GM23248 (cell line): Measurements from ENCODE around the gene CMIP. TPM values are rescaled to one million over a fixed set of nuclear protein-coding genes. Genes with fewer than 3 reads are reported as not detected.

Experiments used
- DNase-seq: peaks from one replicate; pipeline ENCODE4 v3.0.0-alpha.2; 2015
- H2AFZ ChIP-seq: fragments of 200-600 bp; sonication (generic); 2 replicates; pipeline ENCODE4 v1.6.1; 2016; ENCODE audit warnings: antibody characterized with exemption
- H3F3A ChIP-seq: fragments of 200-600 bp; sonication (generic); 2 replicates; pipeline ENCODE4 v1.6.1; 2016; ENCODE audit warnings: mild to moderate bottlenecking, antibody characterized with exemption, mixed run types; ENCODE audit not compliant: insufficient read depth
- H3K27ac ChIP-seq: fragments of 200-600 bp; sonication (generic); 2 replicates; pipeline ENCODE4 v1.5.1; 2016; ENCODE audit warnings: mild to moderate bottlenecking
- H3K27me3 ChIP-seq: fragments of 200-600 bp; sonication (generic); replicated peaks from 2 replicates; pipeline ENCODE4 v1.6.1; 2016; ENCODE audit warnings: mild to moderate bottlenecking; ENCODE audit not compliant: insufficient read depth
- H3K36me3 ChIP-seq: fragments of 200-600 bp; sonication (generic); 2 replicates; pipeline ENCODE4 v1.6.1; 2016; ENCODE audit warnings: low read depth, mild to moderate bottlenecking
- H3K4me1 ChIP-seq: fragments of 200-600 bp; sonication (generic); 2 replicates; pipeline ENCODE4 v1.6.1; 2016; ENCODE audit warnings: mild to moderate bottlenecking; ENCODE audit not compliant: insufficient read depth
- H3K4me2 ChIP-seq: fragments of 200-600 bp; sonication (generic); one replicate; pipeline ENCODE4 v1.6.1; 2016; ENCODE audit warnings: mild to moderate bottlenecking; ENCODE audit not compliant: unreplicated experiment
- H3K4me3 ChIP-seq: fragments of 200-600 bp; sonication (generic); 2 replicates; pipeline ENCODE4 v1.5.1; 2016; ENCODE audit warnings: mild to moderate bottlenecking
- H3K79me2 ChIP-seq: fragments of 200-600 bp; sonication (generic); 2 replicates; pipeline ENCODE4 v1.6.1; 2016; ENCODE audit warnings: mild to moderate bottlenecking; ENCODE audit not compliant: insufficient read depth
- H3K9ac ChIP-seq: fragments of 200-600 bp; sonication (generic); 2 replicates; pipeline ENCODE4 v1.6.1; 2016; ENCODE audit warnings: mild to moderate bottlenecking
- H3K9me2 ChIP-seq: fragments of 200-600 bp; sonication (generic); 2 replicates; pipeline ENCODE4 v1.6.1; 2016; ENCODE audit warnings: mixed run types, mild to moderate bottlenecking, moderate library complexity; ENCODE audit not compliant: insufficient read depth
- H3K9me3 ChIP-seq: fragments of 200-600 bp; sonication (generic); one replicate; pipeline ENCODE4 v1.6.1; 2017; ENCODE audit warnings: low read depth
- H4K20me1 ChIP-seq: fragments of 200-600 bp; sonication (generic); 2 replicates; pipeline ENCODE4 v1.6.0; 2016; ENCODE audit not compliant: insufficient read depth
- EZH2 ChIP-seq: fragments of 200-600 bp; sonication (generic); IDR thresholded peaks from 2 replicates; pipeline ENCODE4 v1.6.1; 2018; ENCODE audit warnings: antibody characterized with exemption, mild to moderate bottlenecking; ENCODE audit not compliant: insufficient read depth, poor library complexity, severe bottlenecking
- EZH2phosphoT487 ChIP-seq: fragments of 200-600 bp; sonication (generic); IDR thresholded peaks from 2 replicates; pipeline ENCODE4 v1.6.1; 2018; ENCODE audit warnings: antibody characterized with exemption, moderate library complexity, mild to moderate bottlenecking, low read depth; ENCODE audit not compliant: insufficient read depth
- WGBS, 2 experiments: methylation state at CpG; one replicate each; pipeline ENCODE4 v1.1.6; 2015 to 2017; ENCODE audit warnings: low lambda C conversion rate in 2 of 2, low coverage in 1 of 2; ENCODE audit errors: missing lambda C conversion rate in 2 of 2; 5-methylcytosine and 5-hydroxymethylcytosine counted together
- in situ Hi-C: fragments of 300-500 bp; cut with MboI; formaldehyde crosslinking; loops from 2 replicates; pipeline ENCODE4 v1.15.0; 2020
- polyA plus RNA-seq: library from polyadenylated mRNA; unstranded; fragments of >200 nt; fragmentation: Nextera tagmentation; extraction: Ambion mirVana; gene quantifications from 2 replicates; pipeline ENCODE4 v1.2.1, GENCODE V29; 2016
- total RNA-seq: library from RNA; depleted of rRNA; stranded (reverse); fragments of >200 nt; shearing (Covaris generic); gene quantifications from 2 replicates; pipeline ENCODE4 v1.2.3, GENCODE V29; 2014

CMIP gene
- total and polyA plus RNA-seq, 2 experiments from 2014 or later, result 1.5 to 9.5 TPM

DNA sequence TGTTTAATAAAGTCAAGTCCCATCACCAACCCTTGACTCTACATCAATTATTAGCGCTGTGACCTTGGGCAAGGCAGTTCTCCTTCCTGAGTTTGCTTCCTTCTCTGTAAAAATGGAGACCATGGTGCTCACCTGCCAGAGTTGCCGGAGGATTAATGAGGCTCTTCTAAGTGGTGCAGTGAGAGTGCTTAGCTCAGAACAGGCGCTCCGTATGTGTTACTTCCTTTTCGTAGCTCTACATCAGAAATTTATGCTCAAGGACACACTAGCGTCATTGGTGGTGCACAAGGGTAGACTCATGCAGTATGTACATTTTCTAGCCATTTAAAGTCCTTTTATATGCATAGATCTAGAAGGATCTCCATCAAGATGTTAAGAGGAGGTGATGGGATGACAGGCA lies 17.4 kb upstream of the CMIP start:
- H3K27me3 ChIP-seq, result no peaks in the 10 kb centered on the region
- no peak overlapping the region for H2AFZ ChIP-seq
- 79 to 81% methylated on average over 6 of the region's 6 CpGs for WGBS, 2 experiments
- H3K9me2 ChIP-seq, result no peaks in the 10 kb centered on the region
- H3K4me3 ChIP-seq, result no peak overlapping the region
- H3K9me3 ChIP-seq, result no peaks in the 10 kb centered on the region
- peaks cover 13% of the 10 kb centered on the region for H3K4me1 ChIP-seq
- H3F3A ChIP-seq, result peaks cover 13% of the 10 kb centered on the region; the same call in 1 of the 2 replicates
- in situ Hi-C loops, result no loop called here
- no peak for DNase-seq
- no peak overlapping the region for H3K9ac ChIP-seq
- no peaks in the 10 kb centered on the region for H4K20me1 ChIP-seq
- TF ChIP-seq EZH2phosphoT487, result no peak
- no peak for TF ChIP-seq EZH2
- H3K36me3 ChIP-seq, result no peaks in the 10 kb centered on the region
- no peak overlapping the region for H3K4me2 ChIP-seq
- H3K79me2 ChIP-seq, result no peaks in the 10 kb centered on the region
- no peak overlapping the region for H3K27ac ChIP-seq

DNA sequence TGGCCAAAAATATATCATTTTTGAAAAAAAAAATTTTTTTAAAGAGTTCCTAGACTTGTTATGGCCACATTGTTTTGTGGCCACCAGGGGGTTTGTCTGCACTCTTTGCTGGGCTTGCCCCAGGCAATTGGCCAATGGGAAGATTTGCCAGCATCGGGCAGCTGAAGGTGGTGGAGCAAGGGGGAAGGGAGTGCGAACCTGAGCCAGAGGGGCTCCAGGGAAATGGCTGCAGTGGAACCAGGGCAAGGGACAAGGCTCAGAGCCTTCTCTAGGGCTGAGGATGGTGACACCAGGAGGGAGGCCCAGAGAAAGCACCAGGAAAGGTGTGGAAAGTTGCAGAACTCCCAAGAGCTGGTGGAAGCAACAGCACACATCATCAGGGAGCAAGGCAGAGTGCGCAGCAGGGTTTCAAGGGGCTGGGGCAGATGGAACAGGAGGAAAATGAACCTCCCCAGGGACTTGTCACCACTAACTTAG lies 15.5 kb upstream of the CMIP start:
- Histone ChIP-seq H3K27me3 (no peaks in the 10 kb centered on the region), H3K4me1 (peaks cover 15% of the 10 kb centered on the region), H2AFZ (no peak overlapping the region), H3K4me2 (no peak overlapping the region), H3K9ac (no peak overlapping the region), H3K4me3 (no peak overlapping the region), H4K20me1 (no peaks in the 10 kb centered on the region), H3F3A (peaks cover 13% of the 10 kb centered on the region; the same call in 1 of the 2 replicates), H3K9me2 (no peaks in the 10 kb centered on the region), H3K9me3 (no peaks in the 10 kb centered on the region), H3K27ac (no peak overlapping the region), H3K79me2 (no peaks in the 10 kb centered on the region), H3K36me3 (no peaks in the 10 kb centered on the region)
- in situ Hi-C loops, result no loop called here
- TF ChIP-seq EZH2 (no peak), EZH2phosphoT487 (no peak)
- DNase-seq, result peak; percentile 69
- WGBS, 2 experiments, result 31 to 34% methylated on average over 3 of the region's 3 CpGs

DNA sequence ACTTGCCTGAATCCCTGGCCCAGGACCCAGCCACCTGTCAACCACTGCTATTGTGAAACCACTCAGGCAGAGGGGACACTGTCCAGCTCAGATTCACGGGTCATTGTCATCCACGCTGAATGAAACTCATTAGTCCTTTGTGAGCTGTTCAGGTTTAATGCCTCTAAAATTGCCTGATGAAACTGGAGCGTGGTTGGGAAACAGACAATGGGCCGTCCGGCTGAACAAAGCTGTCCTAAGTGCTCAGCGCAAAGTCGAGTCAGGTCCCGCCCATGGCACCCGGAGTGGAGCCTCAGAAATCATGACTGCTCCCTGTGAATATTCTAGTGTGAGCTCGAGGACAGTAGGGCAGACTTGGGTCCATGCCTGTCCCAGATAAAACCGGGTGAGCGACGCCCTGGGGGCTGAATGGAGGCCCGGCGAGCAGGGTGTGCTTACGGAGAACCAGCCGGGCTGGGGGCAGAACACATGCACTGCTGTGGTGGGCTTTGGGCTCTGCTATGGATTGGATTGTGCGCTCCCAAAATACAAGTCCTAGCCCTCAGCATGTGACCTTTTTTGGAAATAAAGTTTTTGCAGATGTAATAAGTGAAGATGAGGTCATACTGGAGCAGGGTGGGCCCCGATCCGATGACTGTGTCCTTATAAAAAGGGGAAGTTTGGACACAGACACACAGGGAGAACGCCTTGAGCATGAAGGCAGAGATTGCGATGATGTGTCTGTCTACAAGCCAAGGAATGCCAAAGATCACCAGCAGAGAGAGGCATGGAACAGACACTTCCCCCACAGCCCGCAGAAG lies 12.9 kb upstream of the CMIP start:
- peak; percentile 94 for DNase-seq
- H2AFZ ChIP-seq, result peak overlapping the region; percentile 71
- 31 to 36% methylated on average over 23 of the region's 23 CpGs for whole genome bisulfite sequencing, 2 experiments
- H3K9ac ChIP-seq, result peak overlapping the region; percentile 69
- H3F3A ChIP-seq, result peaks cover 13% of the 10 kb centered on the region; the same call in 1 of the 2 replicates
- H3K9me2 ChIP-seq, result no peaks in the 10 kb centered on the region
- H3K36me3 ChIP-seq, result no peaks in the 10 kb centered on the region
- H3K9me3 ChIP-seq, result no peaks in the 10 kb centered on the region
- in situ Hi-C loops, result no loop called here
- no peaks in the 10 kb centered on the region for H3K27me3 ChIP-seq
- peaks cover 15% of the 10 kb centered on the region for H3K4me1 ChIP-seq
- no peak for TF ChIP-seq EZH2phosphoT487
- H3K79me2 ChIP-seq, result no peaks in the 10 kb centered on the region
- peak overlapping the region; percentile 28; the same call in 1 of the 2 replicates for H3K4me3 ChIP-seq
- H3K4me2 ChIP-seq, result peak overlapping the region; percentile 48
- H3K27ac ChIP-seq, result peak overlapping the region; percentile 89
- H4K20me1 ChIP-seq, result no peaks in the 10 kb centered on the region

DNA sequence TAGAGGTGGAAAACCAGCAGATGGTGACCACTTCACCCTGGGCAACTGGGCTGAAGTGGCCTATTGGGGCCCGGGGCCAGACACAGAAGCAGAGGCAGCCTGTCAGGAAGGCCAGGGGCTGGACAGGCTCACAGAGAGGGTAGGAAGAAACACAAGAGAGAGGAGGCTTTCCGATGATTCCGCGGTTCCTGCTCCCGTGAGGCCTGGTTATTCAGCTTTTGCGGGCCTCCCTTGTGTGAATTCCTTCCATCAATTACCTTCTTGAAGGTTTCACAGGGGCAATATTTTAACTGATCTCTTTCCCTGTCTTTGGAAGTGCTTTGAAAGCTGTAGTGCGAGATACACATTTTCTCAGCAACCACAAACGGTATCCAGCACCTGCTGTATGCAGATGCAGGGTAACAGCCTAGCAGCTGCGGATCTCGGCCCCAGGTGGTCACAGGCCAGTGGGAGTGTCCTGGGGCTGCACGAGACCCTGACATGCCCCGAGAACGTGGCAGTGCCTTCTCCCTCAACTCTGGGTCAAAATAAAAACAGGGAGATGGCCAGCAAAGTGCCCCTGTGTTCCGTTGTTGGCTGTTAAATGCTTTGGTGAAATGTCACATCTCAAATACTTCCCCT lies 11.6 kb upstream of the CMIP start:
- no peak overlapping the region for H2AFZ ChIP-seq
- peaks cover 13% of the 10 kb centered on the region; the same call in 1 of the 2 replicates for H3F3A ChIP-seq
- H3K27ac ChIP-seq, result no peak overlapping the region
- no peak overlapping the region for H3K9ac ChIP-seq
- no peaks in the 10 kb centered on the region for H3K9me2 ChIP-seq
- no peaks in the 10 kb centered on the region for H3K9me3 ChIP-seq
- no peaks in the 10 kb centered on the region for H4K20me1 ChIP-seq
- no peaks in the 10 kb centered on the region for H3K79me2 ChIP-seq
- no peaks in the 10 kb centered on the region for H3K27me3 ChIP-seq
- H3K36me3 ChIP-seq, result no peaks in the 10 kb centered on the region
- no peak for TF ChIP-seq EZH2
- no peak for TF ChIP-seq EZH2phosphoT487
- H3K4me3 ChIP-seq, result no peak overlapping the region
- H3K4me2 ChIP-seq, result no peak overlapping the region
- peaks cover 15% of the 10 kb centered on the region for H3K4me1 ChIP-seq
- 95 to 96% methylated on average over 14 of the region's 14 CpGs for WGBS, 2 experiments
- in situ Hi-C loops, result no loop called here
- no peak for DNase-seq
